Measurements from ENCODE around the gene ADAMTS4. TPM values are rescaled to one million over a fixed set of nuclear protein-coding genes. Genes with fewer than 3 reads are reported as not detected.

The ADAMTS4 gene
- total RNA-seq, 1 donor from 2014 or later: 1.2 TPM

- H3K36me3 Mint-ChIP-seq (ENCODE audit: unreplicated experiment): no peaks in the 10 kb centered on the region
- DNase-seq (ENCODE audit: extremely low spot score, unreplicated experiment): peak; percentile 91
- H3K4me1 Mint-ChIP-seq (ENCODE audit: unreplicated experiment): peaks cover 61% of the 10 kb centered on the region
- no peaks in the 10 kb centered on the region for H3K9me3 Mint-ChIP-seq (ENCODE audit: unreplicated experiment)
- peak overlapping the region; percentile 65 for H3K4me3 Mint-ChIP-seq (ENCODE audit: unreplicated experiment)
- TF ChIP-seq CTCF (IDR thresholded peaks at IDR 0.05): peak; percentile 35
- no peaks in the 10 kb centered on the region for H3K27me3 Mint-ChIP-seq (ENCODE audit: unreplicated experiment)
- H3K27ac Mint-ChIP-seq (ENCODE audit: unreplicated experiment): peak overlapping the region; percentile 86
Observed at GRCh38 chr1:161198194-161198896, 509 bp downstream of the ADAMTS4 start.

- no peaks in the 10 kb centered on the region for H3K9me3 Mint-ChIP-seq (ENCODE audit: unreplicated experiment)
- H3K4me1 Mint-ChIP-seq (ENCODE audit: unreplicated experiment): peaks cover 58% of the 10 kb centered on the region
- H3K36me3 Mint-ChIP-seq (ENCODE audit: unreplicated experiment): peaks cover under 1% of the 10 kb centered on the region
- H3K4me3 Mint-ChIP-seq (ENCODE audit: unreplicated experiment): peak overlapping the region; percentile 65
- H3K27ac Mint-ChIP-seq (ENCODE audit: unreplicated experiment): peak overlapping the region; percentile 86
- no peak for DNase-seq (ENCODE audit: extremely low spot score, unreplicated experiment)
- TF ChIP-seq CTCF (IDR thresholded peaks at IDR 0.05): no peak
- H3K27me3 Mint-ChIP-seq (ENCODE audit: unreplicated experiment): no peaks in the 10 kb centered on the region
Observed at GRCh38 chr1:161197560-161198193, 1.2 kb downstream of the ADAMTS4 start.

GRCh38 chr1:161196521-161197451, 2.1 kb downstream of the ADAMTS4 start:
- H3K9me3 Mint-ChIP-seq (ENCODE audit: unreplicated experiment): no peaks in the 10 kb centered on the region
- H3K27me3 Mint-ChIP-seq (ENCODE audit: unreplicated experiment): no peaks in the 10 kb centered on the region
- DNase-seq (ENCODE audit: extremely low spot score, unreplicated experiment): no peak
- H3K36me3 Mint-ChIP-seq (ENCODE audit: unreplicated experiment): peaks cover 2% of the 10 kb centered on the region
- no peak for TF ChIP-seq CTCF (IDR thresholded peaks at IDR 0.05)
- H3K4me3 Mint-ChIP-seq (ENCODE audit: unreplicated experiment): peak overlapping the region; percentile 65
- peaks cover 54% of the 10 kb centered on the region for H3K4me1 Mint-ChIP-seq (ENCODE audit: unreplicated experiment)
- H3K27ac Mint-ChIP-seq (ENCODE audit: unreplicated experiment): peak overlapping the region; percentile 86

- TF ChIP-seq CTCF (IDR thresholded peaks at IDR 0.05): no peak
- no peak for DNase-seq (ENCODE audit: extremely low spot score, unreplicated experiment)
- H3K4me3 Mint-ChIP-seq (ENCODE audit: unreplicated experiment): no peak overlapping the region
Observed at GRCh38 chr1:161196111-161196510, 2.7 kb downstream of the ADAMTS4 start.

More at GRCh38 chr1:161196111-161196510, 2.7 kb downstream of the ADAMTS4 start:
- peak overlapping the region; percentile 7 for H3K27ac Mint-ChIP-seq (ENCODE audit: unreplicated experiment)
- H3K36me3 Mint-ChIP-seq (ENCODE audit: unreplicated experiment): peaks cover 2% of the 10 kb centered on the region
- no peaks in the 10 kb centered on the region for H3K27me3 Mint-ChIP-seq (ENCODE audit: unreplicated experiment)
- no peaks in the 10 kb centered on the region for H3K9me3 Mint-ChIP-seq (ENCODE audit: unreplicated experiment)
- peaks cover 47% of the 10 kb centered on the region for H3K4me1 Mint-ChIP-seq (ENCODE audit: unreplicated experiment)

Data from osteocyte (in vitro differentiated cells).